Measurements from ENCODE around the gene CCDC27.

- TF ChIP-seq CTCF (IDR thresholded peaks at IDR 0.05) (no peak), POLR2A (IDR thresholded peaks at IDR 0.05) (no peak)
Measured at GRCh38 chr1:3767328-3767925, 15.2 kb downstream of the CCDC27 start.
